Motor neuron (in vitro differentiated cells): Measurements from ENCODE around the gene FAM110A. TPM values are rescaled to one million over a fixed set of nuclear protein-coding genes. Genes with fewer than 3 reads are reported as not detected.
A peak's percentile ranks its signal among the peaks of the same experiment; 100 is the strongest.

Experiments
- ATAC-seq, 8 experiments: fragments of 200-7000 bp; cut with Tn5 transposase; replicated peaks in 6 of 8; 2 replicates each; pipeline ENCODE4 v1.8.0; 2021; ENCODE audit warnings: mild to moderate bottlenecking in 8 of 8, moderate library complexity in 8 of 8
- H3K27ac ChIP-seq, 2 donors: fragments of 250-450 bp; sonication (Bioruptor Pico); 2 replicates each; pipeline ENCODE4 v1.9.0; 2021; ENCODE audit warnings: antibody characterized with exemption in 2 of 2, mild to moderate bottlenecking in 2 of 2, moderate library complexity in 1 of 2
- H3K4me1 ChIP-seq, 2 donors: fragments of 250-450 bp; sonication (Bioruptor Pico); replicated peaks in 1 of 2; 2 replicates each; pipeline ENCODE4 v1.6.1; 2021; ENCODE audit warnings: antibody characterized with exemption in 2 of 2, mild to moderate bottlenecking in 2 of 2, moderate library complexity in 1 of 2
- H3K4me3 ChIP-seq, 5 donors: fragments of 250-450 bp; sonication (Bioruptor Pico); 2 replicates each; pipeline ENCODE4 v1.9.0; 2021; ENCODE audit warnings: antibody characterized with exemption in 5 of 5, mild to moderate bottlenecking in 5 of 5, moderate library complexity in 4 of 5
- WGBS, 10 experiments: fragments of 450-650 bp; shearing (Covaris generic); methylation state at CpG; one replicate each; pipeline ENCODE4 v1.0.0; 2022; 5-methylcytosine and 5-hydroxymethylcytosine counted together
- in situ Hi-C, 9 experiments: fragments of 400-800 bp; cut with MboI; loops; one replicate each; pipeline ENCODE4 v1.15.0; 2021; ENCODE audit warnings: low sequenced_read_pairs in 9 of 9, low pct_unique_long_range_greater_than_20kb in 2 of 9; ENCODE audit not compliant: unreplicated experiment in 9 of 9
- total RNA-seq, 8 experiments: library from RNA; unstranded; fragments of 300-600 nt; gene quantifications; 2 replicates each; pipeline versions ENCODE4 v1.2.3 to v1.2.4, GENCODE V29; 2022

Gene FAM110A
- total RNA-seq, 8 experiments from 2014 or later, result 0.86 to 14.9 (median 3.5) TPM

DNA sequence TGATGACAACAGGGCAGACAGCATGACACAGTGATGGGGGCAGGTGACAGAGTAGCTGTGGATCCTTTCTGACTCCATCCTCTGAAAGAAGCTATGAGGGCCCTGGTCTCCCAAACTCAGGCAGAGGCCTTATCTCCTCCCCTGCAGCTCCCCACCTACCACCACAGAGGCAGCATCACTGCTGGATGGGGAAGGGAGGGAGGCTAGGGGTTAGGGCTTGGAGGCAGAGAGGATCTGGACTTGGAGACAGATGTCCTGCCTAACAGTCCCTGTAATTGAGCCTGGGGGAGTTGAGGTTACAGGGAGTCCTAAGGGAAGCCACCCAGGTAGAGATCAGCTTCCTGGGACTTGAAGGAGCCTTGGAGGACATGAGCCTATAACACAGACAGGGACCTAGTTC is 37.9 kb downstream of the FAM110A start:
- no peak for ATAC-seq
- no peak overlapping the region for H3K27ac ChIP-seq
- in situ Hi-C loops, result no loop called here
- H3K4me3 ChIP-seq, result no peak overlapping the region
- H3K4me1 ChIP-seq, result no peaks in the 10 kb centered on the region

DNA sequence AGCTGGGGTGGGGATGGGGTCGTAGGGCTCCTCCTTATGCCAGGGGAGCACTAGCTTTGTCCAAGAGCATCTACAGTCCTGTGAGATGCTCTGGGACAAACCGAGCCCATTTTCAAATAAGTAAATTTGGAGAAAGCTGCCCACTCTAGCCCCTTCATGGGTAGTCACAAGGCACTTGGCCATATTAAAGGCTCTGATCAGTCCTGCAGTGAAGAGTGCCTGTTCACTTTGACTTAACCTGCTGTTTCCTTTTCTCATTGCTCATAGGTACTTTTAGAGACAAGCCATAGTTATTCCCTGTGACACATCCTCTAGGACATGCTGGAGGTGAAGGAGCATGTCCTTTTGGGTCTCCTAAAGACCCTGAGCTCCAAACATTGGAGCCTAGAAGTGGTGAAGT is 38.4 kb downstream of the FAM110A start:
- Histone ChIP-seq H3K4me1 (no peaks in the 10 kb centered on the region), H3K4me3 (no peak overlapping the region), H3K27ac (no peak overlapping the region)
- 8 to 60% (median 20%) methylated on average over 1 to 2 of the region's 2 CpGs; no CpG with 5 or more reads in 5 of the 10 experiments for WGBS, 10 experiments
- no peak for ATAC-seq
- in situ Hi-C loops, result no loop called here

DNA sequence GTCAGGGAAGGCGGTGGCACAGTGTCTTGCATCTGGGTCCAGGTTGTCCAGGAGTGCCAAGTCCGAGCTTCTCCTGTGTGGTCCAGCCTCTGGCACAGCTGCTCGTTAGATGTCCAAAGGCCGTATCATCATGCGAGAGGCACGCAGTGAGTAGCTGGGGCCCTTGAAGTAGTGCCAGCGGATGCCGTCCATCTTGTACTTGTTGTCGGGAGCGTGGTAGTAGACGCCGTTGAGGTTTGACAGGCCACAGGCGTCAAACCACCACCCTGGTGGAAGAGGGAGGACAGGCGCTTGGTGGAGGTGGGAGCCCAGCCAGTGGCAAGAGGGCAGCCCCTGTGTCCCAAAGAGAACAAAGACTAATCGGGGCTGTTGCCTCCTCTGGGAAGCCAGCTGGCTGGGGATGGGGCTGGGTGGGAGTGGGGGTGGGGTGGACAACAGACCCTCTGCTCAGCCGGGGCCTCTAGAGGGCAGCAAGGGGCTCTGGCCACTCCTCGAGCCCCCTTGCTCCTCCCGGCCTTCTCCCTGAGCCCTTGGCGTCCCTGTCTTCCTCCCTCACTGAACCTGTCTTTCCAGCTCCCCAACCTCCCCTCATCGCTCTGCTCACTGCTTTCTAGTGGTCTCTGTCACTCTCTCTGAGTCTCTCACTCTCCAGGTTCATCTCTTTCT is 39.5 kb downstream of the FAM110A start:
- Histone ChIP-seq H3K27ac (no peak overlapping the region), H3K4me3 (no peak overlapping the region), H3K4me1 (no peaks in the 10 kb centered on the region)
- in situ Hi-C loops, result no loop called here
- ATAC-seq, result peak in 1 of 8 experiments; percentile 30
- WGBS, 10 experiments, result 0 to 85% (median 21%) methylated on average over 1 to 7 of the region's 20 CpGs; no CpG with 5 or more reads in 4 of the 10 experiments

DNA sequence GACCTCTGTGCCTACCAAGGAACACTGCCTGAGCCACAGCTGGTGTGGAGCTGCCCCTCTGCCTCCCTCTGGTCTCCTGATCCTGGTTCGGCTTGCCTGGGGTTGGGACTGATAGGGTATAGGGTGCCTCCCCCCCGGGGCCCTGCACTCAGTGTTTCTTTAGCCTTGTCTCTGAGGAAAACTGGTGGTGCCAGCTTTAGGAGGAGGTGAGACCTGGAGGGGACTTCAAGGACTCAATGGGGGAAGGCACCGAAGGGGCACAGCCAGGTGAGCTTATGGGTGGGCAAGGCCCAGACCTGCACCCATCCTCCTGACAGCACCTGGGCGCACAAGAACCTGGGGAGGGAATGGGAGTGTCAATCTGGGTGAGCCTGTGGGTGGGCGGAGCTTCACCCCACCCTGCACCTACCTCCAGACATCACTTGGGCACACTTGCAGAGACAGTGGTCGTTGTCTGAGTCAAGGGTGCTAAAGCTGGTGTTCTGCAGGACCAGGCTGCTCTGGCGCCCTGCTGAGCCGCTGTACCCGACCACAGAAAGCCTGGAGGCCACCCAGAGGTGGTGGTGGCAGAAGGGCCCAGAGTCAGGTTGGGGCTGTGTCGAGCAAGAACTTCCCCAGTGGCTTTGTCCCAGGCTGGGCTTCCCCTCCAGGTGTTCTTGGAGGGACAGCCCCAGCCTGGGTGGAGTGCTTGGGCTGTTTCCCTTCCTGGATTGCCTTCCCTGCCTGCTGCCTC is 40.5 kb downstream of the FAM110A start:
- Histone ChIP-seq H3K4me3 (no peak overlapping the region), H3K4me1 (no peaks in the 10 kb centered on the region), H3K27ac (no peak overlapping the region)
- 0 to 80% (median 47%) methylated on average over 1 to 2 of the region's 10 CpGs; no CpG with 5 or more reads in 3 of the 10 experiments for WGBS, 10 experiments
- no peak for ATAC-seq
- in situ Hi-C loops, result no loop called here

DNA sequence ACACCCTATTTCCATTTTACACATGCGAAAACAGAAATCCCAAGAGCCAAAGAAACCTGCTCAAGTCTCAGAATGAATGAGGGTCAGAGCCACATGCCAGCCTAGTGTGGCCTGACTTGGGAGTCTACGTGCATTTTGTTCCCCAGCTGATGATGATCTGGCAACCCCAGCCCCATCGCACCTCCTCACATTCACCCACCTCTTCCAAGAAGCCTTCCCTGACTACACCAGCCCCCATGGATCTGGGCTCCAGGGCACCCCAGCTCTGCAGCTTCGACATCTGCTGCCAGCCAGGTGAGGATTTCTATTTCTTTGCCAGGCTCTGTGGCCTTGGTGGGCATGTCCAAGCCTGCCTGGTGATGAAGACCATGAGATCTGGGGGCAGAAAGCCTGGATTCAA is 41.6 kb downstream of the FAM110A start:
- no peak for ATAC-seq
- H3K4me1 ChIP-seq, result no peaks in the 10 kb centered on the region
- WGBS, 10 experiments, result 20 to 75% (median 50%) methylated on average over 1 to 3 of the region's 4 CpGs; no CpG with 5 or more reads in 3 of the 10 experiments
- H3K4me3 ChIP-seq, result no peak overlapping the region
- in situ Hi-C loops, result no loop called here
- no peak overlapping the region for H3K27ac ChIP-seq

DNA sequence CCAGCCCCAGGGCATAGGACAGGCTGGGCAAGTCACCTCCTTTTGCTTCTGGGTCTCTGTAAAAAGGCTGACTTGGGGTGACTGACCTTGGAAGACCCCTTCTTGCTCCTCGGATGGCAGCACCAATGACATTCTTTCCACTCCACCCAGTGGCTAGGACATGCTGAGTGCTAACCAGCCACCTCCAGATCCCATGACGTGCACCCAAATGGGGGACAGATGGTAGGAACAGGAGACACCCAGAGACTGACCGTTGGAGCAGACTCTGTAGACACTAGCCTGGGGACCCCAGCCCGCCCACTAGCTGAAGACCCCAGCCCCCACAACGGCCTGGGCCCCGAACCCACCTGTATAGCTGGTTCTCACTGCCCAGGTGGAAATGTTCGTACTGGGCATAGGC is 44.3 kb downstream of the FAM110A start:
- 33 to 60% (median 33%) methylated on average over 1 to 2 of the region's 7 CpGs; no CpG with 5 or more reads in 7 of the 10 experiments for WGBS, 10 experiments
- Histone ChIP-seq H3K4me1 (no peaks in the 10 kb centered on the region), H3K27ac (no peak overlapping the region), H3K4me3 (no peak overlapping the region)
- no peak for ATAC-seq
- in situ Hi-C loops, result no loop called here

DNA sequence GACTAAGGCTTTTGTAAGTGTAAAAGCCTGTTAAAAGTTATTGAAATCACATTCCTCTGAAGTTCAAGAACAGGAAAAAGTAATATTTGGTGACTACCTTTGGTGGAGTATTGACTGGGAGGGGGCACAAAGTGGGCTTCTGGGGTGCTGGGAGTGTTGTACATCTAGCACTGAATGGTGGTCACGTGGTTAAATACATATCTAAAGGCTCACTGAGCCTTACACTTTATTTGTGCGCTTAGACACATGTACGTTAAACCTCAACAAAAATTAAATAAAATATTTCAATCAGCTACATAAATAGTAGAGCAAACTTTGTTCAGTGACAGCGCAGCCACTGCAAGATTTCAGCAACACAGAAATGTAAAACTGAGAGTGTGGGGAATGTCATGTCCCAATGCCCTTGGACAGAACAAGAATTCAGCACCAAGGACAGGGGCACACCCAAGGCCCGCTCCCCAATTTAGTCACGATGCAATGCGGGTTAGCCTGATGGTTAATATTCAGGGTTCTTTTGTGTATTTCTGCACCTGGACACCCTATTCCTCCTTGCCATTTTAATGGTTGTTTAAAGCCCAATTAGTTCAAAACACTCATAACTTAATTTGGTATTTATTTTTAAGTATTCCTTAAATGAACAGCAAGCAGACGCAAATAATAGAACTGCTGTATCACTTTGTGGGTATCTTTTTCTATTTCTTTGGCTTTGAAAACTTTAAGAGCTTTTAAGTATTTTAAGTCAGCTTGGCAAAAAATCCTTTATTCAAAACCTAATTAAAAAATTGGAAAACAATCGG is 45.2 kb downstream of the FAM110A start:
- in situ Hi-C loops, result no loop called here

DNA sequence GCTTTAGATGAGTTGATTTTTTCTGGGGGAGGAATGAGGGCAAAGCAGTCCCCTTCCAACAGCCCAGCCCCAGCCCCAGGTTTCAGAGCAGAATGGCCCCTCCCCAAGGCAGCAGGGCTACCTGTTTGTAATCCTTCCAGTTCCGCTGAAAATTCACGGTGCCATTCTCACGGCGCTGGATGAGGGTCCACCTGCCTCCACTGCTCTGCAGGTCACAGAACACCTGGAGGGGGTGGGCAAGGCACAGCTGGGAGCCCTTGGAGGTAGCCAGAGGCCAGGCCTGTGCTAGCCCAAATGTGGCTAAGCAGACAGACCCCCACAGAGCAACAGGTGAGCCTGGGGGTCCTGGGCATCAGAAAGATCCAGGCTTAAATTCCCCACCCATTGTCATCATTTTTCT is 46.1 kb downstream of the FAM110A start:
- no peak overlapping the region for H3K27ac ChIP-seq
- no peaks in the 10 kb centered on the region for H3K4me1 ChIP-seq
- no peak for ATAC-seq
- WGBS, 10 experiments, result 83% methylated on average over 1 of the region's 4 CpGs; no CpG with 5 or more reads in 9 of the 10 experiments
- no peak overlapping the region for H3K4me3 ChIP-seq
- in situ Hi-C loops, result no loop called here

More for the DNA sequence above, 45.2 kb downstream of the FAM110A start:
- Histone ChIP-seq H3K4me1 (no peaks in the 10 kb centered on the region), H3K4me3 (no peak overlapping the region), H3K27ac (no peak overlapping the region)
- ATAC-seq, result no peak
- WGBS, 10 experiments, result 0 to 66% (median 47%) methylated on average over 1 to 7 of the region's 9 CpGs

DNA sequence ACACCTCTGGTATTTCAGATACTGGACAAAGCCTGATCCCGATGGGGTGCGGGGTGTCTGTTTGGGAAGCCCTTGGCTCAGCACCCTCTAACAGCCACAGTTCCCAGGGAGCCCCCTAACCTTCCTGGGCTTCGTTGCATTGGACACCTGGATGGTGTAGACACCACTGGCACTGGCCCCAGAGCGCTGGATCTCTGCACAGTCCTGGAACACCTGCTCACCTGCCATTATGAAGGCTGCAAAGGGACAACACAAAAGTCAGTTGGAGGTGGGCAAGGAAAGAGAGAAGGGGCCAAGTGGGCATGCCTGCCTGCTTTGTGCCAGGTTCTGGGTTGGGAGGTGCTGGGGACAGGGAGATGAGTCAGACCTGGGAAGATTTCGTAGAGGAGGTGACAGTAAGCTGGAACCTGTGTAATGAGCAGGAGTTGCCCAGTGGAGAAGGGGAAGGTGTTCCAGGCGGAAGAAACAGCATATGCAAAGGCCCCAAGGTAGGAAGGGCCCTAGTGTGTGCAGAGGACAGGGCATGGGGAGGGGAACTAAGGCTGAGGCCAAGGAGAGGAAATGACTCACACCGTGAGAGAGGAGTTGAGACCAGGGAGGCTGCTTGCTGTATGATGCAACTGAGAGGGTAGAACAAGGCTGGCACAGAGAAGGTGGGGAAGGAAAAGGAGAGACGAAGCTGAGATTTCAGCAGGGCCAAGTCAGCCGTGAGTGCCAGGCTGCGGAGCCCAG is 47.7 kb downstream of the FAM110A start:
- no peaks in the 10 kb centered on the region for H3K4me1 ChIP-seq
- peak in 2 of 8 experiments; percentile 31 to 67 for ATAC-seq
- in situ Hi-C loops, result no loop called here
- no peak overlapping the region for H3K27ac ChIP-seq
- no peak overlapping the region for H3K4me3 ChIP-seq
- WGBS, 10 experiments, result 0 to 70% (median 39%) methylated on average over 1 to 7 of the region's 10 CpGs; no CpG with 5 or more reads in 2 of the 10 experiments

DNA sequence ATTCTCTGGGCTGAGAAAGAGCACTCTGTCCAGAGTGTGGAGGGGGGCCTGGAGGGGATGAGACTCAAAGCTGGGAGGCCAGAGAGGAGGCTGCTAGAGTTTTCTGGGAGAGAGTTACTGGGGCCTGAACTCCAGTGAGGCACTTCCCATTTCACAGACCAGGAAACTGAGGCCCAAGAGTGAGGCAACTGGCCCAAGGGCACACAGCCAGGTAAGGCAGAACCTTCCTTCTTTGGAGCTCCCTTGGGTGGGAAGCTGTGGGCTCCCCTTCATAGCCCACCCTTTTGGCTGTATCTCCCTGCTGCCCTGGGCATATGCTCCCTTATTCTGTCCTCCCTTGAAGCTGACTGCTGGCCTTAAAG is 48.2 kb downstream of the FAM110A start:
- no peaks in the 10 kb centered on the region for H3K4me1 ChIP-seq
- in situ Hi-C loops, result no loop called here
- no peak for ATAC-seq
- no peak overlapping the region for H3K4me3 ChIP-seq
- no peak overlapping the region for H3K27ac ChIP-seq

DNA sequence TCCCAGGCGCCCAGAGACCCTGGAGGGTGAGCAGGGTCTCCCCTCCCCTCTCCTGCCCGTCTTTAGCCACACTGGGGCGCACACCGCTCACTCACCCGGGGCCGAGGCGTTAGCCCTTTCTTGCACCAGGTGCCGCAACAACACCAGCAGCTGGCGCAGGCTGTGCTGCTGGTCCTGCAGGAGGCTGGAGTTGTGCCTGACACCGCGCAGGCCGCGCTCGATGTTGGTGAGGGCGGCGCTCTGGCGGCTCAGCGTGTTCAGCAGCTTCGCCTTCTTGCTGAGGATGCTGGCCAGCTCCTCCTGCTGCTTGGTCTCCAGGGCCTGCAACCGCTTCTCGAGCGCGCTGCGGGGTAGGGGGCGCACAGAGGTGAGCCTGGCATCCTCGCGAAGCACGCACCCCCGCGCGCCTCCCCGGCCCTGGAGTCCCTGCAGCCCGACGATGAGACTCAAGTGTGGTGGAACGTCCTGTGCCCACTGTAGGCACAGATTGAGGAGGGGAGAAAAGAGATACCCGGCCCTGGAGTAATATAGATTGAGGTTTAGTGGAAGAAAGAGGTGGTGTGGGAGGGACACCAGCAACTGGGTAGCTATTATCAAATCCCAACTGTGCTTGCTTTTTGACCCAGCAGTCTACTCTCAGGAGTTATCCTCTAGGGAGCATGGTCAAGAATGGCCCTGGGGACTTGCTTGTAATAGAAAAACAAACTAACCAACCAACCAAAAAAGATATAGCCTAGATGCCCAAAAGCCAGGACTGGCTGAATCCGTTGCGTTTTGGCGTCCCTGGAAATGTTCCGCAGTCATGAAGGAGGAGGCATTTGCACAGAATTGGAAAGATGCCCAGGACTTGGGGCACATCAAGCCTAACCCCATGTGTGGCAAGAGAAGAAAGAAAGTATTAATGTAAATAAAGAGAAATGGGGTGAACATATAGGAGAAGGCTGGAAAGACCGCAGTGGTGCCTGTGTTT is 51.8 kb downstream of the FAM110A start:
- in situ Hi-C loops, result no loop called here
- ATAC-seq, result peak; percentile 60 to 97 (median 73)
- no peak overlapping the region for H3K27ac ChIP-seq
- H3K4me1 ChIP-seq, result no peaks in the 10 kb centered on the region
- WGBS, 10 experiments, result 14 to 100% (median 61%) methylated on average over 1 to 22 of the region's 41 CpGs; no CpG with 5 or more reads in 1 of the 10 experiments
- H3K4me3 ChIP-seq, result no peak overlapping the region

DNA sequence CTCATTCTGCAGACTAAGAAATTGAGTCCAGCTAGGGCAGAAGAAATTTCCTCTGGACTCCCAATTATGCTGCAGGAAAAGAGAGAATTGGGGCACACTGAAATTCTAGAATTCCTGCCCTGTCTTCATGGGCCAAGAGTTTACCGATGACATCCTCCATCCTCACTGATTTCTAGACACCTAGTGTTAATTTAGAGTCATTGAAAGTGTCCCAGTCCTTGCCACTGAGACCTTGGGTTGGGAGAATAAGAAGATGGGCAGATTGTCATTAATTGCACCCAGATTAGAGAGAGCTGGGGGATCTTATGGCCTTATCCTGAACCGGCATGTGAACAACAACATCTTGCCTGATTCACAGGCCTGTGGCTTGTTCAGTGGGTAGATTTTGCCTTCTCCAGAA is 53.6 kb downstream of the FAM110A start:
- in situ Hi-C loops, result no loop called here
- 73 to 94% (median 90%) methylated on average over 1 to 2 of the region's 2 CpGs; no CpG with 5 or more reads in 5 of the 10 experiments for WGBS, 10 experiments
- H3K27ac ChIP-seq, result no peak overlapping the region
- H3K4me3 ChIP-seq, result no peak overlapping the region
- no peak for ATAC-seq
- peaks cover 0 to 3% of the 10 kb centered on the region in 2 donors for H3K4me1 ChIP-seq
